RWPE2 (cell line): ENCODE data around the gene CDKN2B-AS1.

Source experiments
- ATAC-seq: fragments of 200-7000 bp; cut with Tn5 transposase; 3 replicates; pipeline ENCODE4 v1.9.1; 2021; ENCODE audit warnings: low read depth
- DNase-seq: peaks from one replicate; pipeline ENCODE4 v3.0.0-alpha.2; 2020; ENCODE audit warnings: low spot score
- H3K27ac ChIP-seq: fragments of 450-650 bp; 2 replicates; pipeline ENCODE4 v1.5.1; 2017; ENCODE audit warnings: mild to moderate bottlenecking; ENCODE audit not compliant: poor library complexity, severe bottlenecking
- H3K27me3 ChIP-seq: fragments of 250-450 bp; sonication (Bioruptor Pico); 2 replicates; pipeline ENCODE4 v1.5.1; 2021; ENCODE audit warnings: mild to moderate bottlenecking, moderate library complexity; ENCODE audit not compliant: insufficient read depth, poor library complexity, severe bottlenecking
- H3K36me3 ChIP-seq: fragments of 250-450 bp; sonication (Bioruptor Pico); 2 replicates; pipeline ENCODE4 v1.5.1; 2020; ENCODE audit warnings: low read depth, mild to moderate bottlenecking, moderate library complexity
- H3K4me1 ChIP-seq: fragments of 250-450 bp; sonication (Bioruptor Pico); 2 replicates; pipeline ENCODE4 v1.5.1; 2021; ENCODE audit warnings: mild to moderate bottlenecking, moderate library complexity; ENCODE audit not compliant: insufficient read depth, poor library complexity, severe bottlenecking
- H3K4me3 ChIP-seq: fragments of 250-450 bp; sonication (Bioruptor Pico); 2 replicates; pipeline ENCODE4 v1.5.1; 2021; ENCODE audit warnings: mild to moderate bottlenecking, moderate library complexity; ENCODE audit not compliant: severe bottlenecking
- H3K9me3 ChIP-seq: fragments of 250-450 bp; sonication (Bioruptor Pico); 2 replicates; pipeline ENCODE4 v1.5.1; 2021; ENCODE audit warnings: mild to moderate bottlenecking, moderate library complexity; ENCODE audit not compliant: severe bottlenecking
- CTCF ChIP-seq: fragments of 450-650 bp; IDR thresholded peaks from one replicate; pipeline ENCODE4 v1.5.1; 2017; ENCODE audit warnings: mild to moderate bottlenecking, moderate library complexity; ENCODE audit not compliant: poor library complexity, severe bottlenecking

CDKN2B-AS1 gene

GRCh38 chr9:22129633-22130032 is 135.0 kb downstream of the CDKN2B-AS1 start:
- peak overlapping the region; percentile 65 for H3K27ac ChIP-seq
- no peak overlapping the region for H3K4me3 ChIP-seq
- DNase-seq (no peak), ATAC-seq (no peak)
- no peaks in the 10 kb centered on the region for H3K36me3 ChIP-seq
- peaks cover 26% of the 10 kb centered on the region for H3K4me1 ChIP-seq
- H3K27me3 ChIP-seq = no peaks in the 10 kb centered on the region
- no peak for TF ChIP-seq CTCF
- H3K9me3 ChIP-seq = no peaks in the 10 kb centered on the region

DNA sequence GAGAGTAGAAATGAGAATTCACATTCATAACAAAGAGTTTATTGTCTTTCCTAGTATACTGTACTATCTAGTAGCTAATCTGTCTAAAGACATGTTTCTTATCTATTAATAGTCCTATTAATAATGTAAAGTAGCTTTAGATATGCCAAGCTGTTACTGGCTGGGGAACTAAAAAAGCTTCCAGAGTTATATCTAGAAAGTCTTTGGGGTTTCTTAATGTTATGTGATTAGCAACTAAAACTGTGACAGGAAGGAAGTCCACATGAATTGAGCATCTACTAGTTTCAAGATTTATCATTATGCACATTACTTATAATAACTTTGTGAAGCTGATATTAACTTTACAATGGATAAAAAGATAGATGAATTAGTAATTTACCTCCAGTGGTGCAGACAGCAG is 137.2 kb downstream of the CDKN2B-AS1 start:
- no peak for ATAC-seq
- no peaks in the 10 kb centered on the region for H3K36me3 ChIP-seq

GRCh38 chr9:22134390-22134789 is 139.8 kb downstream of the CDKN2B-AS1 start:
- peak overlapping the region; percentile 80 for H3K27ac ChIP-seq
- H3K4me1 ChIP-seq = peaks cover 31% of the 10 kb centered on the region
- H3K4me3 ChIP-seq = no peak overlapping the region
- no peaks in the 10 kb centered on the region for H3K27me3 ChIP-seq
- no peaks in the 10 kb centered on the region for H3K36me3 ChIP-seq
- TF ChIP-seq CTCF = no peak
- H3K9me3 ChIP-seq = no peaks in the 10 kb centered on the region
- DNase-seq (no peak), ATAC-seq (0 out of 3 replicates have a peak, but pooled peaks have one; percentile 30)

More for the DNA sequence above, 137.2 kb downstream of the CDKN2B-AS1 start:
- no peak overlapping the region for H3K27ac ChIP-seq
- TF ChIP-seq CTCF = no peak
- no peak for DNase-seq
- no peaks in the 10 kb centered on the region for H3K27me3 ChIP-seq
- H3K4me3 ChIP-seq = no peak overlapping the region
- peaks cover 39% of the 10 kb centered on the region for H3K4me1 ChIP-seq
- no peaks in the 10 kb centered on the region for H3K9me3 ChIP-seq

DNA sequence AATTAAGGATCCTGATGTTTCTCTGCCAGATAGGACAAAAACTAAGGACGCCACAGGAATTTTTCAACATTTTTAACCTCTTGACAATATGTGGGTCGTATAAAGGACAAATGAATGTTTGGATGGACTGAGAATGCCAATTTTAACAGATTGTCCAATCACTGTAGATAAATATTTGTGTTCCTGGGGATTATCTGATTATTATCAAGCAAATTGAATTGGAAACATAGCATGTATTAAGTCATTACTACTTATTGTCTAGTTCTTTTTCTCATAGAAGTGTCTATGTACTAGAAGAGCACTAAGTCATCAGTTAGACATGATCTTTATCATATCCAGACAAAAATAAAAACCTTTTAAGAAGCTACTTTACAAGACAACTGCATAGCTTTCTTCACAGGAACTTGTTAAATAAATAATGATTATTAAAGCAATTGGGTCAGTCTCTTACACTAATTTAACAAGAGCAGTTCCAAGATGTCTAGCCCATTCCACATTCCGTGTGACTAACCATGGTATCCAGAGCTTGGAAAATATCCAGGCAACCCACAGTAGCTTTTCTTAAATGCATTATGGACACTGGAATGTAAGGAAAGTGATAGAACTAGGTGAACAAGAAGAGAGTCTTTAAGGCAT is 142.0 kb downstream of the CDKN2B-AS1 start:
- no peaks in the 10 kb centered on the region for H3K36me3 ChIP-seq
- no peak overlapping the region for H3K4me3 ChIP-seq
- DNase-seq (no peak), ATAC-seq (peak; percentile 75)
- no peak for TF ChIP-seq CTCF
- peaks cover 24% of the 10 kb centered on the region for H3K4me1 ChIP-seq
- no peaks in the 10 kb centered on the region for H3K9me3 ChIP-seq
- no peaks in the 10 kb centered on the region for H3K27me3 ChIP-seq
- H3K27ac ChIP-seq = peak overlapping the region; percentile 80

DNA sequence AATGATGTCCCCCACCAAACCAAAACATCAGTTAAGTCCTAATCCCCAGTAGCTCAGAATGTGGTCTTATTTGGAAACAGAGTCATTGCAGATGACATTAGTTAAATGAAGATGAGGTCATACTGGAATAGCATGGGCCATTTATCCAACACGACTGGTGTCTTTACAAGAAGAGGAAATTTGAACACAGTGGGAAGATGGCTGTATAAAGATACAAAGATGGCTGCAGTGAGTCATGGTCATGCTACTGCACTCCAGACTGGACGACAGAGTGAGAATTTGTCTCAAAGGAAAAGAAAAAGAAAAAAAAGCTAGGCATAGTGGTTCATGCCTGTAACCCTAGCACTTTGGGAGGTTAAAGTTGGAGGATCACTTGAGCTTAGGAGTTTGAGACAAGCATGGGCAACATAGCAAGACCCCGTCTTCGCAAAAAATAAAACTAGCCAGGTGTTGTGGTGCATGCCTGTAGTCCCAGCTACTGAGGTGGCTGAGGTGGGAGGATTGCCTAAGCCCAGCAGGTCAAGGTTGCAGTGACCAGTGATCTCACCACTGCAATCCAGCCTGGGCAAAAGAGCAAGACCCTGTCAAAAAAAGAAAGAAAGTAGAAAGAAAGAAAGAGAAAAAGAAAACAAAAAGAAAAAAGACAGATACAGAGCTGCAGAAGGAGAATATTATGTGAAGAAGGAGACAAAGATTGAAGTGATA is 144.5 kb downstream of the CDKN2B-AS1 start:
- Histone ChIP-seq H3K27ac (no peak overlapping the region), H3K9me3 (no peaks in the 10 kb centered on the region), H3K4me1 (peaks cover 46% of the 10 kb centered on the region), H3K36me3 (no peaks in the 10 kb centered on the region), H3K4me3 (no peak overlapping the region), H3K27me3 (no peaks in the 10 kb centered on the region)
- TF ChIP-seq CTCF = no peak
- DNase-seq = no peak
- ATAC-seq = no peak
